GM12878 (cell line): ENCODE data around the gene NSUN7. TPM values are rescaled to one million over a fixed set of nuclear protein-coding genes. Genes with fewer than 3 reads are reported as not detected.
A peak's percentile ranks its signal among the peaks of the same experiment; 100 is the strongest.

ENCODE experiments used
- ATAC-seq: fragments of 200-7000 bp; cut with Tn5 transposase; 3 replicates; pipeline ENCODE4 v1.9.1; 2020; ENCODE audit warnings: mild to moderate bottlenecking, moderate library complexity
- BruUV-seq: library from RNA; stranded (reverse); fragments of 400-500 nt; replicated peaks from 2 replicates; lab custom pipeline; 2021; lab: Mats Ljungman, UMichigan
- CTCF ChIA-PET: fragments of 300-600 bp; sonication (Branson Sonifier 250); formaldehyde crosslinking; extraction: SDS; loops from one replicate; lab custom pipeline; 2021; ENCODE audit warnings: inconsistent platforms; lab: Yijun Ruan, JAX
- POLR2A ChIA-PET: fragments of 350-600 bp; formaldehyde crosslinking; extraction: SDS; loops from one replicate; lab custom pipeline; 2021; ENCODE audit warnings: inconsistent platforms; lab: Charles Lee
- RAD21 ChIA-PET: fragments of 300-600 bp; sonication (Branson Sonifier 250); formaldehyde crosslinking; loops from one replicate; lab custom pipeline; 2023; ENCODE audit warnings: antibody characterized with exemption; ENCODE audit not compliant: unreplicated experiment; lab: Charles Lee
- SMC1A ChIA-PET: fragments of 300-600 bp; sonication (Branson Sonifier 250); formaldehyde crosslinking; loops from one replicate; lab custom pipeline; 2023; ENCODE audit not compliant: unreplicated experiment, uncharacterized antibody; lab: Charles Lee
- DNase-seq: peaks from one replicate; pipeline ENCODE4 v3.0.0-alpha.2; 2011; ENCODE audit warnings: low read depth, low spot score
- FAIRE-seq: peaks from 3 replicates; lab custom pipeline; 2011; peaks lifted over from hg19 to GRCh38; lab: Jason Lieb, UNC
- H2AFZ ChIP-seq: 2 replicates; pipeline ENCODE4 v1.6.0; 2011; ENCODE audit warnings: low read depth, low read length, control low read depth; ENCODE audit not compliant: control insufficient read depth
- H3K27ac ChIP-seq: 2 replicates; pipeline ENCODE4 v1.5.1; 2011; ENCODE audit warnings: control low read depth; ENCODE audit not compliant: control insufficient read depth, insufficient read depth
- H3K27me3 ChIP-seq, 2 experiments: replicated peaks in 1 of 2; 2 replicates each; pipeline versions ENCODE4 v1.6.0 to v1.6.1; 2011; ENCODE audit warnings: low read length in 1 of 2; ENCODE audit not compliant: control insufficient read depth in 2 of 2, insufficient read depth in 2 of 2
- H3K36me3 ChIP-seq, 2 experiments: 2 replicates each; pipeline ENCODE4 v1.5.1; 2011; ENCODE audit warnings: low read length in 1 of 2; ENCODE audit not compliant: control insufficient read depth in 2 of 2, insufficient read depth in 2 of 2
- H3K4me1 ChIP-seq: 2 replicates; pipeline ENCODE4 v1.6.1; 2011; ENCODE audit warnings: mild to moderate bottlenecking, low read length, moderate library complexity, mixed read lengths; ENCODE audit not compliant: control insufficient read depth, insufficient read depth
- H3K4me2 ChIP-seq: 2 replicates; pipeline ENCODE4 v1.6.0; 2011; ENCODE audit warnings: control low read depth; ENCODE audit not compliant: control insufficient read depth, insufficient read depth
- H3K4me3 ChIP-seq: fragments of 200-600 bp; sonication (generic); 2 replicates; pipeline ENCODE4 v1.5.1; 2016
- H3K79me2 ChIP-seq: 2 replicates; pipeline ENCODE4 v1.6.0; 2011; ENCODE audit warnings: low read length; ENCODE audit not compliant: control insufficient read depth, insufficient read depth
- H3K9ac ChIP-seq: 2 replicates; pipeline ENCODE4 v1.8.0; 2011; ENCODE audit warnings: low read length, control low read depth, mixed read lengths; ENCODE audit not compliant: control insufficient read depth, insufficient read depth
- H3K9me3 ChIP-seq: replicated peaks from 3 replicates; pipeline ENCODE4 v1.5.1; 2011; ENCODE audit warnings: mild to moderate bottlenecking, low read length; ENCODE audit not compliant: control insufficient read depth, insufficient read depth
- H4K20me1 ChIP-seq: 2 replicates; pipeline ENCODE4 v1.6.0; 2011; ENCODE audit not compliant: control insufficient read depth, insufficient read depth
- IKZF2 ChIP-seq, 2 experiments: fragments of 450-650 bp; IDR thresholded peaks; 2 replicates each; pipeline ENCODE4 v1.6.1; 2017; ENCODE audit warnings: mild to moderate bottlenecking in 2 of 2, moderate library complexity in 2 of 2
- TCF12 ChIP-seq: IDR thresholded peaks from 2 replicates; pipeline ENCODE4 v1.6.1; 2011; ENCODE audit warnings: low read depth, mild to moderate bottlenecking, low read length
- WGBS: methylation state at CpG from one replicate; pipeline ENCODE4 v1.1.6; 2016; ENCODE audit warnings: low lambda C conversion rate; ENCODE audit not compliant: insufficient replicate concordance, insufficient coverage; ENCODE audit errors: missing lambda C conversion rate; 5-methylcytosine and 5-hydroxymethylcytosine counted together
- in situ Hi-C: fragments of 300-500 bp; cut with MboI; formaldehyde crosslinking; loops from 9 replicates; pipeline ENCODE4 v1.14.3; 2018; ENCODE audit warnings: mixed read lengths
- intact Hi-C: fragments of 100-400 bp; cut with micrococcal nuclease; formaldehyde crosslinking; loops from one replicate; pipeline ENCODE4 v1.14.2; 2022; ENCODE audit not compliant: unreplicated experiment
- polyA plus RNA-seq, 11 experiments: library from polyadenylated mRNA; depleted of rRNA in 4 of 11; unstranded in 6 of 11; stranded (reverse) in 5 of 11; fragments of >200 nt; fragmentation: Nextera tagmentation in 4 of 11; fragmentation: Illumina TruSeq in 1 of 11; extraction: Ambion mirVana in 4 of 11; extraction: Trizol in 1 of 11; gene quantifications; 1 replicate in 1 of 11; 2 replicates in 10 of 11; pipeline versions ENCODE4 v1.2.1 to v1.2.3, GENCODE V29; 2011 to 2016; ENCODE audit warnings: inconsistent platforms in 2 of 11, missing spikeins in 2 of 11, low read depth in 1 of 11
- total RNA-seq, 4 experiments: library from RNA; depleted of rRNA in 3 of 4; stranded (reverse); fragments of >200 nt in 3 of 4; fragmentation: Illumina TruSeq in 1 of 4; extraction: Trizol in 1 of 4; gene quantifications; 2 replicates each; pipeline versions ENCODE4 v1.2.1 to v1.2.3, GENCODE V29; 2013 to 2021
- TF ChIP-seq, protein P1 (sequence below): IDR thresholded peaks from 2 replicates; pipeline ENCODE4 v1.6.1; 2012; ENCODE audit warnings: low read length, inconsistent platforms
- TF ChIP-seq, protein P2 (sequence below): fragments of 450-650 bp; IDR thresholded peaks from 2 replicates; pipeline ENCODE4 v1.6.1; 2016; ENCODE audit warnings: mild to moderate bottlenecking

NSUN7 gene
- total and polyA plus RNA-seq, 10 of the 15 experiments (the other 5 are each of a cell fraction or from before 2014, with no cell fraction given), result 0.02 to 0.21 (median 0.15) TPM; not detected in 3

DNA sequence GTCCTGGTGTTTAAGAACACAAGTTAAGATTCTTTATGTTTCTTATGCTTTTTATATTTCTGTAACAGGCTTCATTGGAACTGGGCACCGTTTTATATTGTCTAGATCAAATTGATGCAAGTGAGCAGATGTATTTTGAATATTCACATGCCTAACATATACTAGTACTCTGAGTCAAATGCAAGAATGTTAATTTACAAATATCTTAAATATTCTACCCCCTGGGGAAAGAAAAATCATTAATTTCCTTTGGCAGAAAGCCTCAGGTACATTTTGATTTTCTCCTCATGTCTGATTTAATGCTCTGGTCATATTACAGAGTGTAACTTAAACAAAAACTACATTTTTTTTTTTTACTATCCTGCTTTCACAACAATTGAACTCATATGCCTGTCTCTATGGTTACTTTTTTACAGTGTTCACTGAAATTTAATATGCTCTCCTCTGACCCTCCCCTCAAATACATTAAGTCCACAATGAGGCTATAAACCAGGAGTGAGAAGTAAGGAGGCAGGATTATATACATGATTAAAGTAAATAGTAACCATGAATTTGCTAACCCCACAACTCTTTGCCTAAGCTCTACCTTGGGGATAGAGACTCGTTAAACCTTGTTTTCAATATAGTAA lies 2.4 kb upstream of the NSUN7 start:
- intact Hi-C loops (loop anchor here (5.0 kb wide), 1 partner anchor 55 kb away; no protein-coding TSS in a partner anchor), in situ Hi-C loops (no loop called here)
- no peak overlapping the region for H3K9ac ChIP-seq
- ChIA-PET POLR2A (no interaction called here), RAD21 (no interaction called here), CTCF (interaction anchor here (1.0 kb wide), 1 partner anchor 10 kb away, joined by 3 read pairs; no protein-coding TSS in a partner anchor), SMC1A (interaction anchor here (1.1 kb wide), 1 partner anchor 10 kb away, joined by 3 read pairs; no protein-coding TSS in a partner anchor)
- DNase-seq, result no peak
- H3K4me2 ChIP-seq, result no peak overlapping the region
- no peak overlapping the region for H2AFZ ChIP-seq
- H3K36me3 ChIP-seq, result no peaks in the 10 kb centered on the region
- H3K9me3 ChIP-seq, result peaks cover 4% of the 10 kb centered on the region; the same call in 2 of the 3 replicates
- H3K4me3 ChIP-seq, result no peak overlapping the region
- TF ChIP-seq IKZF2 (IDR thresholded peaks at IDR 0.05), result no peak
- peaks cover 0 to 1% of the 10 kb centered on the region in 2 experiments; a peak in 2 of 4 replicates for H3K27me3 ChIP-seq
- FAIRE-seq, result no peak
- WGBS, result 2% methylated on average over 2 of the region's 2 CpGs
- no peaks in the 10 kb centered on the region for H3K79me2 ChIP-seq
- no peaks in the 10 kb centered on the region for H3K4me1 ChIP-seq
- ATAC-seq, result no peak
- BruUV-seq, result no TSS peak
- no peaks in the 10 kb centered on the region for H4K20me1 ChIP-seq
- no peak overlapping the region for H3K27ac ChIP-seq

DNA sequence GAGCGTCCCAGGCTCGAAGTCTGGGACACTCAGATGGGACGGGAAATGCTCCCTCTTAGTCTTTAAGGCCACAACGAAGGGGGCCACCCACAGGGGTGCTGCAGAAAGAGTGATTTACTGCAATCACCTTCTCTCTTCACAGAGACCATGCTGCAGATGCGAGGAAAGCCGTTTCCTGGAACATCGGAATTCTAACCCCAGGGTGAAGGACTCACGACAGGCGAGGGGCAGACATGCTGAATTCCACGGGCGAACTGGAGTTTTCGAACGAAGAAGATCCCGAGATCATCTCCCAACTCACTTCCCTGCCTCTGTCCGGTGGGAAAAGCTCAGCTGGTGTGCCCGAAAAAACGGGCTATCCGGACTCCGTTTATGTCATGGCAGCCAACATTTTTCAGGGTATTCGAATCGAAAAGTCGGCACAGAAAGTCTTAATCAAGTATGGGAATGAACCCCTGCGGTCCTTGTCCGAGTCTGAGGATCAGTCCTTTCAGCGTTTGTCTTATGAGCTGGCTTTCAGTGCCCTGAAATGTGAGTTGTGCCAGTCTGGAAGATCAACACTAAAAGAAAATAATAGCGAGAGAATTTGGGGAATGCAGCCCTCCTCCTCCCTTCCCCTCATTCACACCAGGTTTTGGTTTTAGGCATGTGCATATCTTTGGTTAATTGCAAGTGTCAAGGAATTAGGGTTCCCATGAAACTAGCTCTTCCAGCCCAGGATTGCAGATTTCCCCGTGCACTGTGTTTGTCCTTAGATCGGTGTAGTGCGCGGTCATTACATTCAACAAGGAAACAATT lies 905 bp downstream of the NSUN7 start:
- H3K36me3 ChIP-seq, result no peaks in the 10 kb centered on the region
- in situ Hi-C loops, result no loop called here
- WGBS, result 76% methylated on average over 27 of the region's 30 CpGs
- ChIA-PET RAD21 (no interaction called here), POLR2A (interaction anchor here (0.7 kb wide), 1 partner anchor 354 kb away, joined by 5 read pairs; no protein-coding TSS in a partner anchor), SMC1A (interaction anchor here (0.6 to 2.1 kb wide), 3 partner anchors 14 to 693 kb away, joined by 3 to 6 read pairs (median 3); no protein-coding TSS in a partner anchor), CTCF (interaction anchor here (1.5 to 2.4 kb wide), 2 partner anchors 14 to 96 kb away, joined by 5 read pairs; no protein-coding TSS in a partner anchor)
- DNase-seq (no peak), ATAC-seq (peak; percentile 9; the same call in 1 of the 3 replicates), FAIRE-seq (no peak)
- H3K27me3 ChIP-seq, result peaks cover 0 to 1% of the 10 kb centered on the region in 2 experiments; a peak in 2 of 4 replicates
- peak overlapping the region; percentile 69; the same call in 1 of the 2 replicates for H3K4me3 ChIP-seq
- H3K79me2 ChIP-seq, result no peaks in the 10 kb centered on the region
- TSS peak; percentile 80 for BruUV-seq
- intact Hi-C loops, result no loop called here
- no peak overlapping the region for H3K9ac ChIP-seq
- no peak for TF ChIP-seq TCF12
- TF ChIP-seq, protein P1, sequence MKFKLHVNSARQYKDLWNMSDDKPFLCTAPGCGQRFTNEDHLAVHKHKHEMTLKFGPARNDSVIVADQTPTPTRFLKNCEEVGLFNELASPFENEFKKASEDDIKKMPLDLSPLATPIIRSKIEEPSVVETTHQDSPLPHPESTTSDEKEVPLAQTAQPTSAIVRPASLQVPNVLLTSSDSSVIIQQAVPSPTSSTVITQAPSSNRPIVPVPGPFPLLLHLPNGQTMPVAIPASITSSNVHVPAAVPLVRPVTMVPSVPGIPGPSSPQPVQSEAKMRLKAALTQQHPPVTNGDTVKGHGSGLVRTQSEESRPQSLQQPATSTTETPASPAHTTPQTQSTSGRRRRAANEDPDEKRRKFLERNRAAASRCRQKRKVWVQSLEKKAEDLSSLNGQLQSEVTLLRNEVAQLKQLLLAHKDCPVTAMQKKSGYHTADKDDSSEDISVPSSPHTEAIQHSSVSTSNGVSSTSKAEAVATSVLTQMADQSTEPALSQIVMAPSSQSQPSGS, result no peak
- TF ChIP-seq, protein P2, sequence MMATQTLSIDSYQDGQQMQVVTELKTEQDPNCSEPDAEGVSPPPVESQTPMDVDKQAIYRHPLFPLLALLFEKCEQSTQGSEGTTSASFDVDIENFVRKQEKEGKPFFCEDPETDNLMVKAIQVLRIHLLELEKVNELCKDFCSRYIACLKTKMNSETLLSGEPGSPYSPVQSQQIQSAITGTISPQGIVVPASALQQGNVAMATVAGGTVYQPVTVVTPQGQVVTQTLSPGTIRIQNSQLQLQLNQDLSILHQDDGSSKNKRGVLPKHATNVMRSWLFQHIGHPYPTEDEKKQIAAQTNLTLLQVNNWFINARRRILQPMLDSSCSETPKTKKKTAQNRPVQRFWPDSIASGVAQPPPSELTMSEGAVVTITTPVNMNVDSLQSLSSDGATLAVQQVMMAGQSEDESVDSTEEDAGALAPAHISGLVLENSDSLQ, result no peak
- no peaks in the 10 kb centered on the region for H4K20me1 ChIP-seq
- no peak overlapping the region for H3K27ac ChIP-seq
- H2AFZ ChIP-seq, result peak overlapping the region; percentile 83
- H3K9me3 ChIP-seq, result peaks cover 4% of the 10 kb centered on the region; the same call in 2 of the 3 replicates
- peak overlapping the region; percentile 74 for H3K4me2 ChIP-seq
- H3K4me1 ChIP-seq, result no peaks in the 10 kb centered on the region
